ENCODE data around the gene GPD1L.
"Not testable (repeated sequence)": the region's sequence is repeated elsewhere in the genome, so short reads cannot be mapped to it uniquely, and the experiment has no call there.

GRCh38 chr3:32190556-32190955, 84.1 kb downstream of the GPD1L start:
- not testable (repeated sequence) for TF ChIP-seq POLR2A, POLR2AphosphoS5 (IDR thresholded peaks at IDR 0.05; ENCODE audit: low read depth, low read length)

All from GM12892 (cell line).